ENCODE data around the gene TFIP11. TPM values are rescaled to one million over a fixed set of nuclear protein-coding genes. Genes with fewer than 3 reads are reported as not detected.
A peak's percentile ranks its signal among the peaks of the same experiment; 100 is the strongest.

Gene TFIP11
- total and polyA plus RNA-seq, 9 of the 15 experiments (the other 6 are each of a cell fraction or from before 2014, with no cell fraction given), result 11.5 to 38.1 (median 25.2) TPM

- Histone ChIP-seq H3K27me3 (ENCODE audit: control insufficient read depth in 2 of 2, insufficient read depth in 2 of 2, low read length in 2 of 2) (no peaks in the 10 kb centered on the region), H3K4me1 (replicated peaks in 1 of 2; ENCODE audit: control insufficient read depth in 2 of 2, insufficient read depth in 2 of 2, low read length in 2 of 2) (peaks cover 0 to 8% of the 10 kb centered on the region in 2 experiments; a peak in 3 of 5 replicates), H3K79me2 (ENCODE audit: control insufficient read depth, insufficient read depth, low read length) (peaks cover 36% of the 10 kb centered on the region), H3K27ac (ENCODE audit: extremely low read depth, low read depth, low read length) (no peak overlapping the region), H3K36me3 (ENCODE audit: control insufficient read depth, insufficient read depth, low read length) (peaks cover 18% of the 10 kb centered on the region; the same call in 2 of the 3 replicates), H2AFZ (ENCODE audit: low read depth, low read length) (no peak overlapping the region), H3K9me1 (ENCODE audit: control insufficient read depth, insufficient read depth, low read length) (no peaks in the 10 kb centered on the region), H3K4me2 (ENCODE audit: insufficient read depth, low read length) (no peak overlapping the region), H3K9ac (ENCODE audit: insufficient read depth in 1 of 2, low read depth in 2 of 2, low read length in 2 of 2) (no peak overlapping the region), H3K4me3 (no peak overlapping the region), H4K20me1 (replicated peaks; ENCODE audit: control insufficient read depth, insufficient read depth, low read length) (no peaks in the 10 kb centered on the region), H3K9me3 (replicated peaks; ENCODE audit: control insufficient read depth, insufficient read depth, low read depth, low read length) (no peaks in the 10 kb centered on the region)
- in situ Hi-C loops (cut with MboI), result no loop called here
- WGBS (ENCODE audit: insufficient coverage, low coverage, missing lambda C conversion rate), result 73% methylated on average over 6 of the region's 12 CpGs
- CTCF ChIA-PET (ENCODE audit: low intra/inter-chr PET ratio), result no interaction called here
- no peak for ATAC-seq
- no peak for FAIRE-seq
- POLR2A ChIA-PET, result interaction anchor here (1.0 to 1.2 kb wide), 2 partner anchors 12 to 18 kb away, joined by 3 read pairs; no protein-coding TSS in a partner anchor
- intact Hi-C loops (cut with micrococcal nuclease), result no loop called here
- DNase-seq (ENCODE audit: extremely low read depth in 1 of 4, low spot score in 3 of 4), result no peak
- TF ChIP-seq KDM2B (CRISPR knock-in tag; IDR thresholded peaks at IDR 0.05) (no peak), BCOR (IDR thresholded peaks at IDR 0.05) (peak; percentile 48; the same call in 1 of the 2 replicates), RBM25 (IDR thresholded peaks at IDR 0.05; ENCODE audit: low read depth, low read length, severe bottlenecking) (peak; percentile 88)
- no TSS peak for BruUV-seq (replicated peaks)
Observed at GRCh38 chr22:26514419-26515161, 2.3 kb upstream of the TFIP11 start.

- DNase-seq (ENCODE audit: extremely low read depth in 1 of 4, low spot score in 3 of 4), result no peak
- 0 out of 3 replicates have a peak overlapping the region, but pooled peaks have one; percentile 17 for H3K27ac ChIP-seq (ENCODE audit: extremely low read depth, low read depth, low read length)
- peak overlapping the region; percentile 96 for H3K4me2 ChIP-seq (ENCODE audit: insufficient read depth, low read length)
- H3K9me3 ChIP-seq (replicated peaks; ENCODE audit: control insufficient read depth, insufficient read depth, low read depth, low read length), result no peaks in the 10 kb centered on the region
- H2AFZ ChIP-seq (ENCODE audit: low read depth, low read length), result no peak overlapping the region
- intact Hi-C loops (cut with micrococcal nuclease) (no loop called here), in situ Hi-C loops (cut with MboI) (no loop called here)
- H3K4me3 ChIP-seq, result peak overlapping the region; percentile 84; the same call in 1 of the 2 replicates
- no TSS peak for BruUV-seq (replicated peaks)
- no peak for ATAC-seq
- peaks cover 36% of the 10 kb centered on the region for H3K79me2 ChIP-seq (ENCODE audit: control insufficient read depth, insufficient read depth, low read length)
- no peaks in the 10 kb centered on the region for H3K27me3 ChIP-seq (ENCODE audit: control insufficient read depth in 2 of 2, insufficient read depth in 2 of 2, low read length in 2 of 2)
- CTCF ChIA-PET (ENCODE audit: low intra/inter-chr PET ratio), result no interaction called here
- peaks cover 0 to 8% of the 10 kb centered on the region in 2 experiments; a peak in 3 of 5 replicates for H3K4me1 ChIP-seq (replicated peaks in 1 of 2; ENCODE audit: control insufficient read depth in 2 of 2, insufficient read depth in 2 of 2, low read length in 2 of 2)
- 6% methylated on average over 1 of the region's 1 CpG for WGBS (ENCODE audit: insufficient coverage, low coverage, missing lambda C conversion rate)
- H3K36me3 ChIP-seq (ENCODE audit: control insufficient read depth, insufficient read depth, low read length), result peaks cover 25% of the 10 kb centered on the region; the same call in 2 of the 3 replicates
- POLR2A ChIA-PET, result interaction anchor here (1.2 to 1.7 kb wide), 2 partner anchors 8 to 12 kb away, joined by 3 to 7 read pairs; no protein-coding TSS in a partner anchor
- peak; percentile 80 for FAIRE-seq
- no peaks in the 10 kb centered on the region for H3K9me1 ChIP-seq (ENCODE audit: control insufficient read depth, insufficient read depth, low read length)
- peak overlapping the region in 1 of 2 experiments; percentile 85; a peak in 1 of 4 replicates for H3K9ac ChIP-seq (ENCODE audit: insufficient read depth in 1 of 2, low read depth in 2 of 2, low read length in 2 of 2)
- no peaks in the 10 kb centered on the region for H4K20me1 ChIP-seq (replicated peaks; ENCODE audit: control insufficient read depth, insufficient read depth, low read length)
- TF ChIP-seq RREB1 (CRISPR knock-in tag; IDR thresholded peaks at IDR 0.05), result no peak
- TF ChIP-seq NFIC (IDR thresholded peaks at IDR 0.05), result 0 out of 2 replicates have a peak, but pooled peaks have one; percentile 39
- no peak for TF ChIP-seq BDP1 (IDR thresholded peaks at IDR 0.05; ENCODE audit: insufficient read depth, insufficient read length)
- TF ChIP-seq TSC22D4 (tag; IDR thresholded peaks at IDR 0.05), result no peak
- no peak for TF ChIP-seq SIRT6 (IDR thresholded peaks at IDR 0.05; ENCODE audit: low read depth, low read length)
- TF ChIP-seq GABPB2 (CRISPR knock-in tag; conservative IDR thresholded peaks at IDR 0.05), result no peak
- no peak for TF ChIP-seq DACH1 (IDR thresholded peaks at IDR 0.05; ENCODE audit: partially characterized antibody)
Observed at GRCh38 chr22:26513838-26514237, 1.6 kb upstream of the TFIP11 start.
